Measurements from ENCODE around the gene GNAS. TPM values are rescaled to one million over a fixed set of nuclear protein-coding genes. Genes with fewer than 3 reads are reported as not detected.

GNAS gene
- 393 and 517 TPM in 2 replicates for total RNA-seq

DNA sequence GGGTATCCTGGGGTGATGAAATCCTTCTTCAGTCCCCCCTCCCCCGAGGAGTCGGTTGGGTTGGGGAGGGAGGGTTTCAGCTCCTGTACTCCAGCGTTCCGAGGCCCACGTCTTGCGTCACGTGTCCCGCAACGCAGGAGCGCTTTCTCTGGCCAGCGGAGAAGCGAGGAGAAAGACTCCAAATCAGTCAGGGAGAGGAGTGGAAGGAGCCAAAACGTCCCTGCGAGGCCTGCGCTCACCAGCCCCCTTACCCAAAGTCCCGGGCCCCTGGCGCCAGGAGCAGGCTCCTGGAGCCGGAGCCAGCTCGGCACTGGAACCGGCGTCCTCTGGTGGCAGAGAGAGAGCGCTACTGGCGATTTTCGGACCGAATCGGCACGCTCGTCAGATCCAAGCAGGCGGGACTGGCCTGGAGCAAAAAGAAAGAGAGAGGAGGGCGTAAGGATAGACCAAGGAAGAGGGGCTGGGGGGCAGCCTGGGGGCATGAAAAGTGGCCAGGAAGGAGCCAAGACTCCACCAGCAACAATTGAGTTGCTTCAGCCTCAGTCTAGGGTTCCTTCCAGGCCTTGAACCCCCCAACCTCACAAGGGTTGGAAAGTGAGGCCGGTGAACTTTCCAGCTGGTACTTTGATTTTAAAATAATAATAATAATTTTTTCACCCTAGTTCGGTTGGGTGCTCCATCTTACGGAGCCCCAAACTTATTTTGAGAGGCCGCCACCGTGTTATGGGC lies at the start of gene GNAS:
Gene GNAS, plus strand, starts transcription at position 174 of the 729 bp plus-strand sequence.

GRCh38 chr20:58850693-58851174 lies 1.8 kb upstream of the GNAS start, which contains the start of gene GNAS-AS1:
Gene GNAS-AS1, minus strand, starts transcription at chr20:58850902.

Other genes starting within 250 kb of the GNAS start
- gene STX16, start 201.4 kb upstream of the GNAS start, total RNA-seq = 37.4 and 94.4 TPM in 2 replicates
- 24.6 and 28.6 TPM in 2 replicates for gene NPEPL1, start 159.9 kb upstream of the GNAS start, total RNA-seq
- gene GNAS-AS1, start 1.8 kb upstream of the GNAS start, total RNA-seq = 0.43 and 0.95 TPM in 2 replicates
- 47.3 and 54.2 TPM in 2 replicates for gene NELFCD, start 128.5 kb downstream of the GNAS start, total RNA-seq
- gene CTSZ, start 154.5 kb downstream of the GNAS start, total RNA-seq = 123 and 189 TPM in 2 replicates
- gene TUBB1, start 166.7 kb downstream of the GNAS start, total RNA-seq = not detected in 2 replicates
- 37.2 and 49.3 TPM in 2 replicates for gene ATP5F1E, start 179.6 kb downstream of the GNAS start, total RNA-seq
- 53.6 and 78.1 TPM in 2 replicates for gene PRELID3B, start 190.1 kb downstream of the GNAS start, total RNA-seq